Forelimb muscle (tissue), 1 donor: ENCODE measurements around the gene MUC6. TPM values are rescaled to one million over a fixed set of nuclear protein-coding genes. Genes with fewer than 3 reads are reported as not detected.

Experiments
- DNase-seq: peaks from one replicate; pipeline ENCODE4 v3.0.0-alpha.2; 2013; ENCODE audit warnings: low read depth
- polyA plus RNA-seq: library from polyadenylated mRNA; unstranded; fragments of 120-200 nt; gene quantifications from one replicate; pipeline ENCODE4 v1.2.1, GENCODE V29; 2013; ENCODE audit not compliant: insufficient read length

The MUC6 gene
- polyA plus RNA-seq, 1 donor = 0.25 TPM

DNA sequence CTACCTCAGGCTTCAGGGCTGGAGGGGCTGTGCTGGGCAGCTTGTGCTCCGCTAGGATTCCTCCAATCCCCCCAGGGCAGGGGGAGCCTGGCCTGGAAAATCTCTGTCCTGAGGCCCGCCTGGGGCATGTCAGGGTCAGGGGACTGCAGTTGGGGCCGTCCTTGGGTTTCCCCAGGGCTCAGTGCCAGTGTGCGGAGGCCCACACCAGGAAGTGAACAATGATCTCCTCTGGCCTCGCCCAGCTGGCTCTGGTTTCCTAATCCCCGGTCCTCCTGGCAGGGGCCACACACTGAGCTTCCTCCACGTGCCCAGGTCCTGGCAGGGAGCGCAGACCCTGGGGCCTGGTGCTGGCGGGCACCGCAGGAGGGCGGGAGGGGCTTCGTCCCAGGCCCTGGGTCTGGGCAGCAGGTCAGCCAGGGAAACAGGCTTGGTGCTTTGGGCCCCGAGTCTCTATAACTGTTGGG is 36.8 kb upstream of the MUC6 start:
- DNase-seq = no peak

GRCh38 chr11:1072821-1073231 is 36.3 kb upstream of the MUC6 start:
- DNase-seq = no peak

GRCh38 chr11:1072116-1072820 is 35.8 kb upstream of the MUC6 start:
- no peak for DNase-seq

- no peak for DNase-seq
Observed at GRCh38 chr11:1071571-1072115, 35.1 kb upstream of the MUC6 start.

- DNase-seq = no peak
Observed at GRCh38 chr11:1070594-1071462, 34.3 kb upstream of the MUC6 start.

DNA sequence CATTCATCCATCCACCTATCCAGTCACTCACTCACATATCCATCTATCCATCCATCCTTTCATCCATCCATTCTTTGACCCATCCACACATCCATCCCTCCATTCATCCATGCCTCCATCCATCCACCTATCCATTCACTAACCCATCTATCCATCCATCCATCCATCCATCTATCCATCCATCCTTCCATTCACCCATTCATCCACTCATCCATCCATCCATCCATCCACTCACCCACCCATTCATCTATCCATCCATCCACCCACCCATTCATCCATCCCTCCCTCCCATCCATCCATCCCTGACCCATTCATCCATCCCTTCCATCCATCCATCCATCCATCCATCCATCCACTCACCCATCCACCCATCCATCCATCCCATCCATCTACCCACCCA is 33.2 kb upstream of the MUC6 start:
- DNase-seq = no peak

- no peak for DNase-seq
Observed at GRCh38 chr11:1067812-1068496, 31.4 kb upstream of the MUC6 start.

DNA sequence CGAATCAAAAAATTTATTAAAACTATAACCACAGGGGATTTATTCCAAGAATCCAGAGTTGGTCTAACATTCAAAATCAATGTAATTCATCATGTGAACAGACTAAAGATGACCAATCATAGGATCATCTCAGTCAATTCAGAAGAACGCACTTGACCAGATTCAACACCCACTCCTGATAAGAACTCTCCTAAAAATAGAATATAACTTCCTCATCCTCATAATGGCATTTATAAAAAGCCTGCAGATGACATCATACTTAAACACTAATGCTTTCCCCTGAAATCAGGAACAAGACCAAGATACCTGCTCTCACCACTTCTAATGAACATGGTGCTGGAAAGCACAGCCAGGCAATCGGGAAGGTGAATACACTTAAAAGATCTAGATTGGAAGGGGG is 27.6 kb upstream of the MUC6 start:
- no peak for DNase-seq

GRCh38 chr11:1062075-1062820 is 25.7 kb upstream of the MUC6 start:
- no peak for DNase-seq

DNA sequence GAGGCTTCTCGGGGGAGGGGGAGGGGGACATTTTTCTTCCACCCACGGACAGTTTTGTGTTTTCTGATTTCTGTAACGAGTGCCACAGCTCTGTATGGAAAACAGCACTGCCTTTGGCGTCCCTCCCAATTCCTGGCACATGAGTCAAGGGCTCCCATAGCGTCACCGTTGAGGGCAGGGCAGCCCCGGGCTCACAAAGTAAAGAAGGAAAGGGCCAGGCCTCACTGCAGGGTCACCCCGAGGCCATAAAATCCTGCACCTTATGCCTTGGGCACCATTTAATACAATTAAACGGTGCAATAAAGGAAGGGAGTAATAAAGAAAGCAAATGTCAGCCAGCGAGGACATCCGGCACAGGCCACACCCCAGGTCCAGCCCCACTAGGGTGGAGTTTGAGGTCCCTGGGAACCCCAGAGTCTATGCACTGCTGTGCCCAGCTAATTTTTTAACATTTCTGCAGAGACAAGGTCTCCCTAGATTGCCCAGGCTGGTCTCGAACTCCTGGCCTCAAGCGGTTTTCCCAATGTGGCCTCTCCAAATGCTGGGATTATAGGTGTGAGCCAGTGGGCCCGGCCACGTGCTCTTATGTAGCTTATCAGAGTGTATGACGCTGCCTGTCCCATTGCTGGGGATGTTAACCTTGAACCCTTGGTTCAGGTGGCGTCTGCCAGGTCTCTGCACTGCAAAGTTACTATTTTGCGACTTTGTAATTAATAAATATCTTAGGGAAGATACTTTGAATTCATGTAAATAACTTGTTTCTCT is 24.5 kb upstream of the MUC6 start:
- no peak for DNase-seq

DNA sequence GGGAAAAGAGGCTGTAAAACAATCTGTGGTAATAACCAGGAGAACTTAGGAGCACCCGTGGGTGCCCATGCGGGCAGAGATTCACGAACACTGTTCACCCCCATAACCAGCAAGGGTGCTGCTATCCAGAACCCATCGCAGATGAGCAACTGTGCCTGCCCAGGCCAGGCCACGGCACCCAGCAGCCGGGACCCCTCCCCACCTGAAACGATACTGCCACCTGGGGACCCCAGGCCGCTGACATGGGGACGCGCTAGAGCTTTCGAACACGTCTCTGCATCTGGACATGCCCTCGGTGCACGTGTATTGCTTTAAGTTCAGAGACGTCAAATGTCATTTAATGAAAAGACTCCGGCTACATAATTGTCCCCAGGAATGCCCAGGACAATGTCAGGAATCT is 23.9 kb upstream of the MUC6 start:
- DNase-seq = no peak

DNA sequence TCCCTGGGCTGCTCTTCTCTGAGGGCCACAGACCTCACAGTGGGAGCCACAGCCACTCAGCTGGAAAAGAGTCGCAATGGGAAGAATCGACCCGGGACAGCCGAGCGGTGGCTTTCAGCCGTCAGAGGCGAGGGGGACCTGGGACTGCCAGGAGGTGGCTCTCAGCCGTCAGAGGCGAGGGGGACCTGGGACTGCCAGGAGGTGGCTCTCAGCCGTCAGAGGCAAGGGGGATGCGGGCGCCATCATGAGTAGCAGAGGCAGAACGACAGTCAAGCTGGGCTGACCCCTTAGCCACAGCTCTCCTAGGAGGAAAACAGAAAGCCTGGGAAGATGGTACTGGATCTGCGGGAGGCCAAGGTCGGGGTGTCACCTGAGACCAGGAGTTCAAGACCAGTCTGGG is 23.2 kb upstream of the MUC6 start:
- no peak for DNase-seq

- no peak for DNase-seq
Observed at GRCh38 chr11:1057806-1058205, 21.3 kb upstream of the MUC6 start.

DNA sequence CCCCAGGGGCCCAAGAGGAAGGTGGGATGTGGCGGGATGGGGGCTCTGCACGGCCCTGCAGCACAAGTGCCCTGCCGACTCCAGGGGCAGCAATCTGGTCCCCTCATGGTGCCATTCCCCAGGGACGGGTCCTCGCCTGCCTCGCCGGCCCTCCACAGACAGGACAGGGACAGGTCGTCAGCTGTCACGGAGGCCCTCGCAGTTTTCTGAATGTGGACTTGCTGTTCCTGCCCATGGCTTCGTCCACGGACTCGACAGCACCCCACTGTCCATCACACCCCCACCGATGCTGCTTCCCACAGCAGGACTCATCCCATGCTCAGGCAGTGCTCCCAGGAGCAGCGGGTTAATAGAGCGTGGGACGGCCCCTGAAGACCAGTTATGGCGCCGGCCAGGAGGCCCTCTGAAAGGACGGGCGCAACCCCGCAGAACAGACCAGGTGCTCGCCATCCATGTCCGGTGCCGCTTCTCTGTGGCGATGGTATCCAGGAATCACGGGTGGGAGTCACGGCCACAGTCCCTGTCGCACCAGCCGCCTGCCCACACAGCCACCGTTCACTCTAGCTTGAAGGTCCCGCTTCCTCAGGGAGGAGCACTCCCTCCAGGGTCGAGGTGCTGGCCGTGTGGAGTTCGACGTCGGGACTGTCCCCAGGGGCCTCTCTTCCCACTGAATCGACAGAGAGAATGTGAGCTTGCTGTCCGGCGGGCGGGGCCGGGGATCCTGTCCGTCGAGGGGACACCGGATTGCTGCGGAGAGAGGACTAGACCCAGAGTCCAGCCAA is 19.7 kb upstream of the MUC6 start:
- no peak for DNase-seq

GRCh38 chr11:1055109-1055703 is 18.7 kb upstream of the MUC6 start:
- DNase-seq = no peak

GRCh38 chr11:1054143-1055108 is 17.9 kb upstream of the MUC6 start:
- DNase-seq = no peak

DNA sequence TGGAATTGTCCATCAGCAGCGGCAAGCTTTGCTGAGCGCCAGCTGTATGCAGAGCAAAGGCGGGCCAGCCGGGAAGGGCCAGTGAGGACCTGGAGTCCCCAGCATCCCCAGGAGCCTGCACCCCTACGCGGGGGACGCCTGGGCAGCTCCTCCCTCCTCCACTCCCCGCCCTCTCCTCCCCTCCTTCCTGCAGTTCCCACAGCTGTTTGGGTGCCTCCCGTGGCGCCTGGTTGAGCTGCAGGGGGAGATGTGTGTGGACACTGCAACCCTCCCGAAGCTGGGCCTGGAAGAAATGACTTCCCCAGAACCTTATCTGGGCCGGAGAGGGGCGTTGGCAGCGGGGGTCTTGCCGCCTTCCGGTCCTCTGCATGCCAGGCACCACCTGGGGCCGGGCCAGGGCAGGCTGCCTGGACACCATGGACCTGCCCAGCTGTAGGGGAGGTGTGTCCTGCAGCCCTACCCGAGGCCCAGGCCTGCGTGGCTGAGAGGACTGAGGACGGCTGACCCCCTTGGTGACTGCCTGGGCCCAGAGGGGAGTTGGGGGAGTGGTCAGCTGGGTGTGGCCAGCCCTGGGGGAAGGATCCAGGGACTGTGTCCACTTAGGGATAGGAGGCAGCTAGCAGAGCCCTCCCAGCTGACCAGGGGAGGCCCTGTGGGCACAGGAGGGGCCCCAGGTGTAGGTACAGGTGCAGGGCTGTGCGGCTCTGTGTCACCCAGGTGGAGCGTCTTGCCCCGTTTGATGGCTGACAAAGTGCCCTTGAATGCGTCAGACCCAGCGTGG is 16.8 kb upstream of the MUC6 start:
- no peak for DNase-seq
